ENCODE data around the gene CDK6. TPM values are rescaled to one million over a fixed set of nuclear protein-coding genes. Genes with fewer than 3 reads are reported as not detected.

CDK6 gene
- total RNA-seq, 4 donors from 2014 or later, result 58.1 to 79.1 (median 68.3) TPM

DNA sequence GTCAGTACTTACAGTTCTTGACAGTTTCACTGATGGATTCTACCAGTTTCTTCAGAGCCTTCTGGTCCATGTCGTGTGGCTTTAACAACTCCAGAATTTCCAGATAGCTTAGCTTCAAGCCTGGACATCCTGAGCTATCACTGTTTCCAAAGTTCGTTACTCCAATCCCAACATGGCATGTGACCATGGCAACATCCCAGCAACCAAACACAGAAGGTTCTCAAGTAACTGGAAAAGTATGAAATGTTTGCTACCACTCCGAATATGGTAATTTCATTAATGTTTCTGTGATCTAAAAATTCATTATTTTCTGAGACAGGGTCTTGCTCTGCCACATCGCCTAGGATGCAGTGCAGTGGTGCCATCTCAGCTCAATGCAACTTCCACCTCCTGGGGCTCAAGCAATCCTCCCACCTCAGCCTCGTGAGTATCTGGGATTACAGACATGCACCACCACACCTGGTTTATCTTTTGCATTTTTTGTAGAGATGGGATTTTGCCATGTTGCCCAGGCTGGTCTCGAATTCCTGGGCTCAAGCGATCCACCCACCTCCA, 278.5 kb downstream of the CDK6 start:
- H3K4me3 ChIP-seq, result no peak overlapping the region
- WGBS, result 91% methylated on average over 7 of the region's 7 CpGs
- TF ChIP-seq, protein P1, sequence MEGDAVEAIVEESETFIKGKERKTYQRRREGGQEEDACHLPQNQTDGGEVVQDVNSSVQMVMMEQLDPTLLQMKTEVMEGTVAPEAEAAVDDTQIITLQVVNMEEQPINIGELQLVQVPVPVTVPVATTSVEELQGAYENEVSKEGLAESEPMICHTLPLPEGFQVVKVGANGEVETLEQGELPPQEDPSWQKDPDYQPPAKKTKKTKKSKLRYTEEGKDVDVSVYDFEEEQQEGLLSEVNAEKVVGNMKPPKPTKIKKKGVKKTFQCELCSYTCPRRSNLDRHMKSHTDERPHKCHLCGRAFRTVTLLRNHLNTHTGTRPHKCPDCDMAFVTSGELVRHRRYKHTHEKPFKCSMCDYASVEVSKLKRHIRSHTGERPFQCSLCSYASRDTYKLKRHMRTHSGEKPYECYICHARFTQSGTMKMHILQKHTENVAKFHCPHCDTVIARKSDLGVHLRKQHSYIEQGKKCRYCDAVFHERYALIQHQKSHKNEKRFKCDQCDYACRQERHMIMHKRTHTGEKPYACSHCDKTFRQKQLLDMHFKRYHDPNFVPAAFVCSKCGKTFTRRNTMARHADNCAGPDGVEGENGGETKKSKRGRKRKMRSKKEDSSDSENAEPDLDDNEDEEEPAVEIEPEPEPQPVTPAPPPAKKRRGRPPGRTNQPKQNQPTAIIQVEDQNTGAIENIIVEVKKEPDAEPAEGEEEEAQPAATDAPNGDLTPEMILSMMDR (IDR thresholded peaks at IDR 0.05), result no peak
- TF ChIP-seq POLR2AphosphoS5 (IDR thresholded peaks at IDR 0.05) (no peak), EP300 (IDR thresholded peaks at IDR 0.05) (no peak), POLR2A (IDR thresholded peaks at IDR 0.05) (no peak)
- peaks cover 34% of the 10 kb centered on the region for H3K36me3 ChIP-seq
- no peak for DNase-seq (ENCODE audit: low spot score in 2 of 2)
- H3K9me3 ChIP-seq, result no peaks in the 10 kb centered on the region
- H3K27ac ChIP-seq, result no peak overlapping the region
- H3K27me3 ChIP-seq, result no peaks in the 10 kb centered on the region
- no peaks in the 10 kb centered on the region for H3K4me1 ChIP-seq

DNA sequence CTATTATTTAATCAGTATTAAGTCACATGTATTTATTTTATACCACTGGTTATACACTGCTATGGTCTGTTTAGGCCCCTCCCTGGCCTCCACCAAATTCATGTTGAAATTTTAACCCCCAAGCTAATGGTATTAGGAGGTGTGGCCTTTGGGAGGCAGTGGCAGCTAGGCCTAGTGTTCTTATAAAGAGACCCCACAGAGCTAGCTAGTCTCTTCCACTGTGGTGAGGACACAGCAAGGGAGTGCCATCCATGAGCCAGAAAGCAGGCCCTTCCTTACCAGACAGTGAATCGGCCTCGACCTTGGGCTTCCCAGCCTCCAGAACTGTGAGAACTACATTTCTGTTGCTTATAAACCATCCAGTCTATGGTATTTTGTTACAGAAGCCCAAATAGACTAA, 279.1 kb downstream of the CDK6 start:
- WGBS, result 98% methylated on average over 2 of the region's 2 CpGs
- TF ChIP-seq, protein P1 (IDR thresholded peaks at IDR 0.05), result no peak
- TF ChIP-seq POLR2A (IDR thresholded peaks at IDR 0.05) (no peak), POLR2AphosphoS5 (IDR thresholded peaks at IDR 0.05) (no peak), EP300 (IDR thresholded peaks at IDR 0.05) (no peak)
- Histone ChIP-seq H3K27ac (no peak overlapping the region), H3K36me3 (peaks cover 28% of the 10 kb centered on the region), H3K27me3 (no peaks in the 10 kb centered on the region), H3K4me3 (no peak overlapping the region), H3K4me1 (no peaks in the 10 kb centered on the region), H3K9me3 (no peaks in the 10 kb centered on the region)
- no peak for DNase-seq (ENCODE audit: low spot score in 2 of 2)

Other genes starting within 250 kb of the CDK6 start
- gene FAM133B, start 246.2 kb downstream of the CDK6 start, total RNA-seq, result 10 to 100 TPM; 13.6 to 34.5 (median 19.5) TPM